ENCODE measurements around the gene RCAN1. TPM values are rescaled to one million over a fixed set of nuclear protein-coding genes. Genes with fewer than 3 reads are reported as not detected.

Gene RCAN1
- total and polyA plus RNA-seq, 2 of the 8 experiments (the other 6 are each of a cell fraction or from before 2014, with no cell fraction given), result 1.7 to 6.4 TPM

GRCh38 chr21:34523019-34523555, 91.8 kb downstream of the RCAN1 start:
- H2BK120ac ChIP-seq (replicated peaks; ENCODE audit: low read depth, low read length), result no peak overlapping the region
- no peak overlapping the region for H3K27ac ChIP-seq (ENCODE audit: low read depth, low read length)
- FAIRE-seq (no peak), DNase-seq (ENCODE audit: low read depth in 1 of 2, low spot score in 2 of 2) (no peak)
- H3K18ac ChIP-seq (ENCODE audit: extremely low read depth, low read length), result no peak overlapping the region; the same call in 1 of the 2 replicates
- H2AK5ac ChIP-seq (ENCODE audit: low read depth, low read length), result no peak overlapping the region
- H2BK20ac ChIP-seq (ENCODE audit: low read length), result no peak overlapping the region
- ChIA-PET CTCF (ENCODE audit: partially characterized antibody) (interaction anchor here (0.7 to 3.2 kb wide), 13 partner anchors 11 to 278 kb away, joined by 3 to 17 read pairs (median 4); partner anchors contain the start of gene KCNE1), POLR2A (ENCODE audit: partially characterized antibody) (no interaction called here)
- H3K27me3 ChIP-seq (replicated peaks in 1 of 4; ENCODE audit: control insufficient read depth in 3 of 4, extremely low read depth in 1 of 4, insufficient read depth in 3 of 4, low read length in 3 of 4), result no peaks in the 10 kb centered on the region; a peak in 2 of 7 replicates
- no peak overlapping the region for H4K8ac ChIP-seq (ENCODE audit: extremely low read depth, insufficient read depth, low read length)
- no peak overlapping the region for H2BK5ac ChIP-seq (ENCODE audit: low read depth, low read length)
- no peaks in the 10 kb centered on the region for H3K79me2 ChIP-seq (ENCODE audit: control insufficient read depth in 1 of 2, insufficient read depth in 2 of 2, low read length in 2 of 2)
- no peak overlapping the region for H4K5ac ChIP-seq (ENCODE audit: insufficient read length, low read depth, low read length)
- no peak for TF ChIP-seq RXRA (IDR thresholded peaks at IDR 0.05; ENCODE audit: insufficient read depth, low read depth, low read length)
- TF ChIP-seq TBP (IDR thresholded peaks at IDR 0.05; ENCODE audit: low read depth, low read length), result no peak
- no peak for TF ChIP-seq NRF1 (IDR thresholded peaks at IDR 0.05; ENCODE audit: low read depth, low read length)
- no peak for TF ChIP-seq RNF2 (IDR thresholded peaks at IDR 0.05; ENCODE audit: borderline replicate concordance, low read depth, low read length, missing control alignments, poor library complexity, severe bottlenecking)
- no peak for TF ChIP-seq CBX5 (IDR thresholded peaks at IDR 0.05; ENCODE audit: low read depth, low read length)
- no peak for TF ChIP-seq SP1 (IDR thresholded peaks at IDR 0.05; ENCODE audit: low read depth, low read length)
- TF ChIP-seq YY1 (IDR thresholded peaks at IDR 0.05; ENCODE audit: low read depth, low read length), result no peak
- TF ChIP-seq EP300 (IDR thresholded peaks at IDR 0.05; ENCODE audit: borderline replicate concordance in 1 of 2, low read depth in 2 of 2, low read length in 2 of 2), result no peak
- TF ChIP-seq POLR2AphosphoS5 (IDR thresholded peaks at IDR 0.05; ENCODE audit: low read depth, low read length), result no peak
- no peak for TF ChIP-seq KDM4A (IDR thresholded peaks at IDR 0.05; ENCODE audit: low read depth, low read length, severe bottlenecking)
- no peak for TF ChIP-seq RBBP5 (IDR thresholded peaks at IDR 0.05; ENCODE audit: borderline replicate concordance, low read depth, low read length)
- no peak for TF ChIP-seq CREB1 (IDR thresholded peaks at IDR 0.05)
- TF ChIP-seq RFX5 (IDR thresholded peaks at IDR 0.05; ENCODE audit: borderline replicate concordance, low read depth, low read length), result no peak
- TF ChIP-seq BACH1 (IDR thresholded peaks at IDR 0.05; ENCODE audit: low read length), result no peak
- no peaks in the 10 kb centered on the region for H3K9me3 ChIP-seq (ENCODE audit: insufficient read depth in 2 of 2, low read depth in 1 of 2, low read length in 1 of 2)
- no peak overlapping the region for H3K9ac ChIP-seq (replicated peaks in 1 of 4; ENCODE audit: extremely low read depth in 1 of 4, low read depth in 3 of 4, low read length in 3 of 4)
- H4K20me1 ChIP-seq (replicated peaks in 1 of 2; ENCODE audit: control insufficient read depth in 1 of 2, insufficient read depth in 2 of 2, low read length in 2 of 2), result no peaks in the 10 kb centered on the region
- H3K23me2 ChIP-seq (ENCODE audit: low read depth, low read length), result no peaks in the 10 kb centered on the region
- no peak overlapping the region for H2BK15ac ChIP-seq (ENCODE audit: low read length)
- 0 out of 8 replicates have a peak, but pooled peaks cover 0 to 2% (median 0%) of the 10 kb centered on the region in 4 experiments for H3K36me3 ChIP-seq (ENCODE audit: control insufficient read depth in 2 of 4, insufficient read depth in 4 of 4, low read length in 3 of 4)
- no peak overlapping the region for H3K23ac ChIP-seq (ENCODE audit: insufficient read length)
- WGBS, 2 experiments (ENCODE audit: extremely low coverage in 1 of 2, insufficient coverage in 1 of 2, insufficient read length in 1 of 2, insufficient replicate concordance in 2 of 2, low coverage in 1 of 2, low lambda C conversion rate in 2 of 2, missing lambda C conversion rate in 1 of 2), result 90% methylated on average over 5 of the region's 7 CpGs; no CpG with 5 or more reads in 1 of the 2 experiments
- H3K56ac ChIP-seq (replicated peaks; ENCODE audit: insufficient read length, low read depth, low read length), result no peak overlapping the region
- no peak overlapping the region for H3K14ac ChIP-seq (ENCODE audit: insufficient read length)
- no peak overlapping the region for H4K91ac ChIP-seq (replicated peaks; ENCODE audit: insufficient read length, low read length)
- no peak overlapping the region for H3K4me2 ChIP-seq (ENCODE audit: insufficient read depth in 1 of 2, low read depth in 2 of 2, low read length in 2 of 2)
- H2BK12ac ChIP-seq (ENCODE audit: low read depth, low read length), result no peak overlapping the region
- no peak overlapping the region for H3K4me3 ChIP-seq (ENCODE audit: extremely low read depth in 1 of 4, insufficient read depth in 2 of 4, low read depth in 3 of 4, low read length in 4 of 4)
- H3K79me1 ChIP-seq (ENCODE audit: low read depth, low read length), result no peaks in the 10 kb centered on the region
- no peak overlapping the region for H2AFZ ChIP-seq (ENCODE audit: low read length)
- H3K4me1 ChIP-seq (replicated peaks in 1 of 4; ENCODE audit: control insufficient read depth in 3 of 4, insufficient read depth in 4 of 4, low read length in 3 of 4), result peaks cover 8 to 19% (median 14%) of the 10 kb centered on the region in 4 experiments
- H3K4ac ChIP-seq (replicated peaks; ENCODE audit: insufficient read length, low read depth, low read length), result no peak overlapping the region
